ENCODE results near the gene KHDC3L. TPM values are rescaled to one million over a fixed set of nuclear protein-coding genes. Genes with fewer than 3 reads are reported as not detected.

The KHDC3L gene
- total and polyA plus RNA-seq, 8 donors, result 0.13 to 0.23 (median 0.18) TPM; not detected in 5

DNA sequence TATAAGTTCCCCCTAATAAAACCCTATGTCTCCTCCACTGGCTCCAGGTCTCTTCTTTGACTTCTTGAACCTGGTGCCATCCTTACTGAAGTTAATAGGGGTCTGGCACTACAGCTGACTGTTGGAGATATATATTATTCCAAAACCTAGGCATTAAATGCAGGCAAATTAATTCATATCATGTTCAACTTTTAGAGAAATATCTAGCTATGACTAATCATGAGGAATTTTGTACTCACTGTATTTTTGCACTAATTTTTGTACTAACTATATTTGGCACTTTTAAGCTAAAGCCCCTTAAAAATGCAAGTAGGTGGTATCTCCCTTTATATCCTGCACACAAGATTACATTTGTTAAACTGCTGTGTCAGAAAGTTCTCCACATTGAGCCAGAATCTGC, 19.3 kb upstream of the KHDC3L start:
- no peaks in the 10 kb centered on the region for H3K9me3 ChIP-seq
- no peaks in the 10 kb centered on the region for H3K36me3 ChIP-seq
- no peak overlapping the region for H3K4me3 ChIP-seq
- intact Hi-C loops (cut with DNase I), result no loop called here
- no peak for ATAC-seq
- peaks cover 3 to 11% of the 10 kb centered on the region in 2 donors for H3K27me3 ChIP-seq
- TF ChIP-seq, protein P1, sequence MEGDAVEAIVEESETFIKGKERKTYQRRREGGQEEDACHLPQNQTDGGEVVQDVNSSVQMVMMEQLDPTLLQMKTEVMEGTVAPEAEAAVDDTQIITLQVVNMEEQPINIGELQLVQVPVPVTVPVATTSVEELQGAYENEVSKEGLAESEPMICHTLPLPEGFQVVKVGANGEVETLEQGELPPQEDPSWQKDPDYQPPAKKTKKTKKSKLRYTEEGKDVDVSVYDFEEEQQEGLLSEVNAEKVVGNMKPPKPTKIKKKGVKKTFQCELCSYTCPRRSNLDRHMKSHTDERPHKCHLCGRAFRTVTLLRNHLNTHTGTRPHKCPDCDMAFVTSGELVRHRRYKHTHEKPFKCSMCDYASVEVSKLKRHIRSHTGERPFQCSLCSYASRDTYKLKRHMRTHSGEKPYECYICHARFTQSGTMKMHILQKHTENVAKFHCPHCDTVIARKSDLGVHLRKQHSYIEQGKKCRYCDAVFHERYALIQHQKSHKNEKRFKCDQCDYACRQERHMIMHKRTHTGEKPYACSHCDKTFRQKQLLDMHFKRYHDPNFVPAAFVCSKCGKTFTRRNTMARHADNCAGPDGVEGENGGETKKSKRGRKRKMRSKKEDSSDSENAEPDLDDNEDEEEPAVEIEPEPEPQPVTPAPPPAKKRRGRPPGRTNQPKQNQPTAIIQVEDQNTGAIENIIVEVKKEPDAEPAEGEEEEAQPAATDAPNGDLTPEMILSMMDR (IDR thresholded peaks at IDR 0.05), result no peak
- DNase-seq, result no peak
- no peaks in the 10 kb centered on the region for H3K4me1 ChIP-seq
- H3K27ac ChIP-seq, result no peak overlapping the region

DNA sequence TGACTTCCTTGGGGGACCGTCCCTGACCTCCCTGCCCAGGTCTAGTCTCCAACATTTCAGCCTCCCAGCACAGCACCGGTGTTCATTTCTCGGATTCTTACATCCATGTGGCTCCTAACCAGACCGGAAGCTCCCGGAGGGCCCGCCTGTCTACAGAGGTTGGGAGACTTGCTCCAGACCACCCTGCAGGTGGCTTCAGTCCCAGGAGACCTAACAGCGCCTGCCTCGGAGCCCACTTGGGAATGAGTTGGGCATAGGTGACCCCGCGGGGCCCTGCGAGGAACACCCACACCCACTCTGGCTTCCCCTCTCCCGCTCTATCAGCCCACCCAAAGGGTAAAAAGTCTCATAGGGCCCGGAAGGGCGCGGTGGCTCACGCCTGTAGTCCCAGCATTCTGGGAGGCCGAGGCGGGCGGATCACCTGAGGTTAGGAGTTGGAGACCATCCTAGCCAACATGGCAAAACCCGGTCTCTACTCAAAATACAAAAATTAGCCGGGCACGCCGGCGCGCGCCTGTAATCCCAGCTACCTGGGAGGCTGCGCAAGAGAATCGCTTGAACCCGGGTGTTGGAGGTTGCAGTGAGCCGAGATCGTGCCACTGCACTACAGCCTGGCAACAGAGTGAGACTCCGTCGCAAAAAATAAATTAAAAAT, 13.8 kb upstream of the KHDC3L start:
- Histone ChIP-seq H3K9me3 (peaks cover 0 to under 1% of the 10 kb centered on the region in 2 donors), H3K27ac (no peak overlapping the region), H3K4me3 (no peak overlapping the region), H3K4me1 (no peaks in the 10 kb centered on the region), H3K27me3 (peaks cover 24 to 49% of the 10 kb centered on the region in 2 donors), H3K36me3 (no peaks in the 10 kb centered on the region)
- DNase-seq, result no peak
- ATAC-seq, result no peak
- TF ChIP-seq, protein P1 (IDR thresholded peaks at IDR 0.05), result no peak
- intact Hi-C loops (cut with DNase I), result no loop called here

DNA sequence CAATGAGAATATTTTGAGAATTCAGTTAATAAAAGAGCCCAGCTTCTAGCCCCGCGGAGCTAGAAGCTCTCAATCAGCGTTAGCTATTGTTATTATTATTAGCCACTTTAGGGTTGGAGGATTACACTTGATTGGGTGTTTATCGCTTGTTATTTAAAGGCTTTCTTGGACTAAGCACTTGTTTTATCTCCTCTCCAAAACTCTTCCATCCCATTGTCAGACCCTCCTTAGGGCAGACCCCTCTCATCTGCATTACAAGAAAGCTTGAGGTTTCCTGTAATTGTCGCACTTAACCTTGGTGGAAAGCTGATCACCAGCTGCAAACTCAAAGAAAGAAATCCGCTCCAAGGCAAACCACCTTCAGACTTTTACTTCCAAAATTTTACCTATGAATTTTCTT, 13.1 kb upstream of the KHDC3L start:
- Histone ChIP-seq H3K4me1 (no peaks in the 10 kb centered on the region), H3K27ac (no peak overlapping the region), H3K4me3 (no peak overlapping the region), H3K9me3 (peaks cover 0 to 5% of the 10 kb centered on the region in 2 donors), H3K36me3 (no peaks in the 10 kb centered on the region), H3K27me3 (peaks cover 24 to 52% of the 10 kb centered on the region in 2 donors)
- TF ChIP-seq, protein P1 (IDR thresholded peaks at IDR 0.05), result no peak
- ATAC-seq (no peak), DNase-seq (no peak)
- intact Hi-C loops (cut with DNase I), result no loop called here

DNA sequence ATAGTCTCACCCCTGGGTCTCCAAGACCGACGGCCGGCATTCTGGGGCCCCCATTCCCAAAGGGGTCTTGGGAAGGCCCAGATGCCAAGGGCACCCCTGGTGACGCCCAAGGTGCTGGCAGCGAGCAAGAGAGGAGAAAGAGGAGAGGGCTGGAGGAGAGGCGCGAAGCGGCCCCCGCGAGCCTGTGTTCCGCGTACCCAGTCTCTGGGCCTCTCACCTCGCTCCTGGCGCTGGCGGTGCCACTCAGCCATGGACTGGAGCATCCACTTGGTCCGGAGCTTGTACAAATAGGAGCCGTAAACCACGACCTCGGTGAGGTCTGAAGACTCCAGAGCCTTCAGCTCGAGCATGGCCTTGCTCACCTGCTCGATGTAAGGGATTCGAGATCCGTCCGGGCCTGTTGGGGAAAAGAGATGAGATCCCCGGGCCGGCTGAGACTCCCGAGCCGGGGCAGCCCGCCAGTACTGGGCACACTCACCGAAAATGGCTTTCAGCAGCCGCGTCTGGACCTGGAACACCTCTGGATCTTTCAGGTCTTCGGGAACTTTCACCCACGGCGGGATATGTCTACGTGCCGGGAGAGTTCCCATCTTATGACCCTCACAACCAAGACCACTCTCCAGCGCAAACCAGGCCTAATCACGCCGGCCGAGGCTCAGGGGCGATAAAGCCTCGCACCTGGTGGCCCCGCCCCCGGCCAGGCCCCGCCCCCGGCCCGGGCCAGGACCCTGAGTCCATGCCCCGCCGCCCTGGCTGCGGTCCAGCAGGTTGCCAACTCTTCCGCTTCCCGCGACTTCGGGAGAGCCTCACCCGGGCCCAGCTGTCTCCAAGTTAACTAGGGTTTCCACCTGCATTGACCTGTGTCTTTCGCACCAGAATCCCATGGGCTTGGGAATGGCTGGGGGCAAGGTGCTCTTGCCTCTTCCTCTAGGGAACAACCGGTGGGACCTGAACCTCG, 8.5 kb upstream of the KHDC3L start, which contains the start of gene DPPA5:
DPPA5 (minus strand) TSS at position 641 of the 958 bp plus-strand sequence; CDS start at position 590, 51 bp downstream.
- peaks cover 13 to 39% of the 10 kb centered on the region in 2 donors for H3K27me3 ChIP-seq
- ATAC-seq (no peak), DNase-seq (no peak)
- H3K4me3 ChIP-seq, result no peak within 1 kb of the TSS
- TF ChIP-seq, protein P1 (IDR thresholded peaks at IDR 0.05), result no peak
- H3K4me1 ChIP-seq, result no peaks in the 10 kb centered on the region
- no peaks in the 10 kb centered on the region for H3K36me3 ChIP-seq
- H3K9me3 ChIP-seq, result peaks cover 0 to 5% of the 10 kb centered on the region in 2 donors
- intact Hi-C loops (cut with DNase I), result no loop called here
- H3K27ac ChIP-seq, result no peak within 1 kb of the TSS

All from left lung (tissue), 10 donors.